Lung microvascular endothelial cell (primary cell): ENCODE data around the gene TMA7. TPM values are rescaled to one million over a fixed set of nuclear protein-coding genes. Genes with fewer than 3 reads are reported as not detected.
"Not testable (repeated sequence)": the region's sequence is repeated elsewhere in the genome, so short reads cannot be mapped to it uniquely, and the experiment has no call there.

Experiments used
- DNase-seq, 2 donors: peaks; one replicate each; pipeline versions ENCODE4 v3.0.0 to v3.0.0-alpha.2; 2010; ENCODE audit warnings: low read depth in 2 of 2
- total RNA-seq: library from RNA; depleted of rRNA; stranded (reverse); fragments of >200 nt; gene quantifications from 2 replicates; pipeline ENCODE4 v1.2.1, GENCODE V29; 2014

Gene TMA7
- total RNA-seq, 1 donor from 2014 or later: 246 TPM

DNA sequence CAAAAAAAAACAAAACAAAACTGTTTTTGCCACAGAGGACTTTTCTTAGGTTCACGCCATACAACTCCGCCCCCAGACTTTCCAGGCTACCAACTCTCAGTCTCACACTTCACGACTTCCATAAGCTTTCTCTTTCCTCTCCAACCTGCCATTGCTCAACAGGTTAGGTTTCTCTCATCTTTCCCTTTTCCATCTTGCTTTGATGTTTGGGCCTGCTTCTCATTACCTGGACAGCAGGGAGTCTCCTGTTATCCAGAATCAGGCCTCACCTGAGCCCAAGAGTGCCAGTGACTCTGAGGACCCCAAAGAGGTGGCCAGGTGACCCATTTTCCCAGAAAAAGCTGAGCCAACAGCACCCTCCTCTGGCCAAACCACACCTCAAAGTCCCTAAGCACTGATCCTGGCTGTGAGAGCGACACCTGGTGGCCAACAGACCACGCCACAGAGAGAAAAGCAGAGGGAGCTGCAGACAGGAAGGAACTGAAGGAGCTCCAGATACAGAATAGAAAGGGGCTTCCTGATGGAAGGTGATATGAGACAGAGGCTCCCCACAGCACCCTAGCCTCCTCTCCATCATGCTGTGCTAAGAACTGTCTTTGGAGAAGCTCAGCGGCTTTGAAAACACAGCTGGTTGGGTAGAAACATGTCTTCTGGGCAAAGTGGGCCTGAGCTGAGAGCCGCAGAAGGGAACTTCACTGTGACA lies 4.1 kb upstream of the TMA7 start:
- peak; percentile 86 to 92 for DNase-seq

DNA sequence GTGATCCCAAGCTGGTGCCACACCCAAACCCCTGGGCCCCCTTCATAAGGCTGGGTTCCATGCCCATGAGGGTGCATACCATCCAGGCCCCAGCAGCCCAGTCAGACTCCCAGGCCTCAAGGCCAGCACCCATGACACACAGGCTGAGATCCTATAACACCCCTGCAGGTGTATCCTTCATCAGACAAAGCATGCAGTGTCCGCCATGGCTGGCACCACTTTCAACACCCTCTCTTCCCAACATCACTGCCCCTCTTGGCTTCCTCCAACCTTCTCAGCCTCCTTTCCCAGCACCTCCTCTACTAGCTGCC lies 3.6 kb upstream of the TMA7 start:
- no peak for DNase-seq

- DNase-seq: no peak
Observed at GRCh38 chr3:48436855-48437254, 3.2 kb upstream of the TMA7 start.

DNA sequence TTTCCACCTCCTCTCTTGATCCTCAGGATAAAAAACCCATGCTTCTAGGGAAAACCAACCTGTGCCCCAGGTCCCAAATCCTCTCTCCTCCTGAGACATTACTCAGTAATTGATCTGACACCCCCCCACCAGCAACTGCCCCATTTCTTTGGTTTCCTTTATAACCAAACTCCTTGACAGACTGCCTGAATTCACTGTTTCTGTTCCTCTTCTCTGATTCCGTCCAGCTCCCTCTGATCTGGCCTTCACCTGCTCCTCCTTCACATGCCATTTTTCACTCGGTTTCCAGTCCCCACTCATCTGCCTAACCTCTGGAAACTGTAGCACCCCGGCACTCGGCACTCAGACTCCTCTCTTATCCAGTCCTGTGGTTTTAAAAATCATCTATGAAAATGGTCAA lies 2.2 kb upstream of the TMA7 start:
- DNase-seq: no peak

DNA sequence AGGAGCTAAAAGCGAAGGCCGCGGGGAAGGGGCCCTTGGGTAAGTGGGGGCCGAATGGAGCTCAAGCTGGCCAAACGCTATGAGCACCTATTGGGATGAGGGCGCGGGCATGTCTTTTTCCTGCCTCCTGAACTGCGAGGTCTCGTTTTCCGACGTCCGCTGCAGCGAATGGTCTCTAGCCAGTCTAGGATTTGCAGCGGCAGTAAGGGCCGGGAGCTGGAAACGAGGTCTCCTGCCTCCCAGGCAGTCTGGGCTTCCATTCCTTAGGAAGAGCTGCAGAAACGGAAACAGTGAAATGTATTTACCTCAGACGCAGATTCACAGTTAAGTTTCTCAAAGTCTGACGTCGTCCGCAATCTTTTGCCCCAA lies 517 bp downstream of the TMA7 start:
- DNase-seq: peak; percentile 37 to 57

GRCh38 chr3:48441940-48442339 lies 1.9 kb downstream of the TMA7 start:
- DNase-seq: no peak

DNA sequence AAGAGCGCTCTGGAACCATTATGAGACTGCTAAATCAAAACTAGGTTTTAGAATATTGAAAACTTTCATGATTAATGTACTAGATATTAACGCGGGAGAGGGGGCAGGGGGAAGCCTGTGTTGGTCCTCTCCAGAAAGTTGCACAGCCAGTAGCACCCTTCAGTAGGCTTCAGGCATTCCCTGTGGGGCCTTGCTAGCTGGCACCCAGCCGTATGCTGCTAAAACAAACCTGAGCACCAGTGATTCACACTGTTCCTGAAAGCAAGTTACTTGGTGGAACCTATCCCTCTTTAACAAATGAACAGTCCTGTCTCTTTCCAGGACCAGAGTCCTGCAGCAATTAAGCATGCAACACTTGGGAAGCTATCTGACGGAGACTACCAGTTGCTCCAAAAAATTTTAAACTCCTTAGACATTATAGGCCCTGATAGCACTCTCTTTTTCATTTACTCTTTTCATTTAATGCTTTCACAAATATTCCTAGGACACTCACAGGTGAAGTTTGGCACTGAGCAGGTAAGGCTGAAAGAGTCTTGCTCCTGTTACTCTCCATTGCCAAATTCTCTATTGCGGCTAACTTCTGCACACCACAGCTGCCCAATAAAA lies 5.3 kb downstream of the TMA7 start:
- DNase-seq: no peak

- DNase-seq: no peak
Observed at GRCh38 chr3:48446043-48446424, 6.0 kb downstream of the TMA7 start.

DNA sequence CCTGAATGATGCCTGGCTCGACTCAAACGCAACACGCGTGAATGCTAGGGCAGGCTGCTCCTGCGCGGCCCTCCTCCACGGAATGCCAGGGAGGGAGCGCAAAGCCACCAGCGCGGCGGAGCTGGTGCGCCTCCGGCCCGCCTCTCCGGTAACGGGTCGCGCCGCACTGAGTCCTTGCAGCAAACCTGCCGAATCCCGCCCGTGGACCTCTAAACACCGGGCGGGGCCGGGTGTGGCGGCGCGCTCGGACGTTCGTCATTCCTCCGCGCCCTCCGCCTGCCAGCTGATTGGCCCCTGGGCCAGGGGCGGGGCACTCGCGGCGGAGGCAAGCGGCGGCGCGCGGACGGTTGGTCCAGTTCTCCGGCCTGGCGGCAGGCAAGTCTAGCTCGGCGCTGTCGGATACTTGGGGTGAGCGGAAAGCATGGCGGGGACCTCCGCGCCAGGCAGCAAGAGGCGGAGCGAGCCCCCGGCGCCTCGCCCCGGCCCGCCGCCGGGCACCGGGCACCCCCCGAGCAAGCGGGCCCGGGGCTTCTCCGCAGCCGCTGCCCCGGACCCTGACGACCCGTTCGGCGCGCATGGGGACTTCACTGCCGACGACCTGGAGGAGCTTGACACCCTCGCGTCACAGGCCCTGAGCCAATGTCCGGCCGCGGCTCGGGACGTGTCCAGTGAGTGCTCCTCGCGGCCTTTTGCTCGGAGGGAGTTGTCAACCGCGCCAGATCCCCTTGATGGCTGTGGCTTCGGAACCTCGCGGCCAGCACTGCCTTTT lies 6.6 kb downstream of the TMA7 start, which contains the start of gene ATRIP:
Gene ATRIP, plus strand, starts transcription at position 313 of the 769 bp plus-strand sequence. Its CDS starts 109 bp downstream, at position 422.
- DNase-seq: peak; percentile 91 to 92

DNA sequence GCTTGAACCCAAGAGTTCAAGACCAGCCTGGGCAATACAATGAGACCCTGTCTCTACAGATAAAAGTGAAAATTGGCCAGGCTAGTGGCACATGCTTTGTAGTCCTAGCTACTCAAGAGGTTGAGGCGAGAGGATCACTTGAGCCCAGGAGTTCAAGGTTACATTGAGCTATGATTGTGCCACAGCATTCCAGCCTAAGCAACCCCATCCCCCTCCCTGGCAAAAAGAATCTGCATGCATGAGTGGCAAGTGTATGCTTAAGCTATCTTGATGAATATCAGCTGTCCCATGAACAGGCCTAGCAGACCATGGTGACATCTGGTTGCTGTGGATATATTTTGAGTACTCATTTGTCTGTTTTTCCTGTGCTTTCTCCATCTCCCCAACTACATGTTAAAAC lies 11.2 kb downstream of the TMA7 start:
- no peak for DNase-seq

- DNase-seq: no peak
Observed at GRCh38 chr3:48456456-48456855, 16.4 kb downstream of the TMA7 start.

DNA sequence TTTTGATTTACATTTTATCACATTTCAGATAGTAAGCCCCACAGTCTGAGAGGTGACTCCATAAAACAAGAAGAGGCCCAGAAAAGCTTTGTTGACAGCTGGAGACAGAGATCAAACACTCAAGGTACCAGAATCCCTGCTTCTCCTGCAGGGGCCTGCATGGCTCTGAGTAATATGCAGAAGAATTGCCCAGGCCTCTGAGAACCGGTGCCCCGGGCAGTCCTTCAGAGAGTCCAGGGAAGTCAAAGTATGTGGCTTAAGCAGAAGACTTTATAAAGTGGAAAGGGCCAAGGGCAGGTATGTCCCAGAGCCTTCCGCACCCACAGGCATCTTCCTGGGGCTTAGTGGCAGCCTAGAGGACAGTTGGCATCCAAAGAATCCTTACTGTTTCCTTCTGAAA lies 19.3 kb downstream of the TMA7 start:
- DNase-seq: no peak

- DNase-seq: no peak
Observed at GRCh38 chr3:48459773-48460516, 19.9 kb downstream of the TMA7 start.

- DNase-seq: no peak
Observed at GRCh38 chr3:48460517-48460902, 20.5 kb downstream of the TMA7 start.

- DNase-seq: not testable (repeated sequence)
Observed at GRCh38 chr3:48461767-48462166, 21.7 kb downstream of the TMA7 start.

DNA sequence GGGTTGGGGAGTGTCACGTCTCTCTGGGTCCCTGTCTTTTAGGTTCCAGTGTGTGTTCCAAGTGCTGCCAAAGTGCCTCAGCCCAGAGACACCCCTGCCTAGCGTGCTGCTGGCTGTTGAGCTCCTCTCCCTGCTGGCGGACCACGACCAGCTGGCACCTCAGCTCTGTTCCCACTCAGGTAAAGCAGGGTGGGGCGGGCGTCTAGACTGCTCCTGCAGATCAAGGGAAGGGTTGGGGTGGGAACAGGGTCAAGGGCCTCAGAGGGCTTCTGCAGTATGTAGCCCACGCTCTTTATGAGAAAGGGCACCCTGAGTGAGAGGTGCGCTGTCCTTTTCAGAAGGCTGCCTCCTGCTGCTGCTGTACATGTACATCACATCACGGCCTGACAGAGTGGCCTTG lies 23.6 kb downstream of the TMA7 start:
- DNase-seq: no peak

DNA sequence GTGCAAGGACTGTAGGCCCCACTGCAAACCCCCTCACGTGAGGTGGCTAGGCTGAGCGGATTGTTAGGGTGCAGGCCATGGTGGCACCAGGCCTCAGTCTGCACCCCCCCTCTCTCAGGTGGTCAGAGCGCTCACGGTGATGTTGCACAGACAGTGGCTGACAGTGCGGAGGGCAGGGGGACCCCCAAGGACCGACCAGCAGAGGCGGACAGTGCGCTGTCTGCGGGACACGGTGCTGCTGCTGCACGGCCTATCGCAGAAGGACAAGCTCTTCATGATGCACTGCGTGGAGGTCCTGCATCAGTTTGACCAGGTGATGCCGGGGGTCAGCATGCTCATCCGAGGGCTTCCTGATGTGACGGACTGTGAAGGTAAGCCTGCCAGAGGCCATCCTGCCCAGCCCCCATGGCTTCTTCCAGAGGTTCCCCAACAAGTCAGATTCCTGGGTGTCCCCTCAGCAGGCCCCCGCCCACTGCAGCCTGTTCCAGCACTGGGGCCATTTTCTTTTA lies 24.7 kb downstream of the TMA7 start:
- DNase-seq: no peak

- no peak for DNase-seq
Observed at GRCh38 chr3:48465237-48465530, 25.1 kb downstream of the TMA7 start.

GRCh38 chr3:48465531-48466378 lies 25.7 kb downstream of the TMA7 start:
- DNase-seq: peak; percentile 100

DNA sequence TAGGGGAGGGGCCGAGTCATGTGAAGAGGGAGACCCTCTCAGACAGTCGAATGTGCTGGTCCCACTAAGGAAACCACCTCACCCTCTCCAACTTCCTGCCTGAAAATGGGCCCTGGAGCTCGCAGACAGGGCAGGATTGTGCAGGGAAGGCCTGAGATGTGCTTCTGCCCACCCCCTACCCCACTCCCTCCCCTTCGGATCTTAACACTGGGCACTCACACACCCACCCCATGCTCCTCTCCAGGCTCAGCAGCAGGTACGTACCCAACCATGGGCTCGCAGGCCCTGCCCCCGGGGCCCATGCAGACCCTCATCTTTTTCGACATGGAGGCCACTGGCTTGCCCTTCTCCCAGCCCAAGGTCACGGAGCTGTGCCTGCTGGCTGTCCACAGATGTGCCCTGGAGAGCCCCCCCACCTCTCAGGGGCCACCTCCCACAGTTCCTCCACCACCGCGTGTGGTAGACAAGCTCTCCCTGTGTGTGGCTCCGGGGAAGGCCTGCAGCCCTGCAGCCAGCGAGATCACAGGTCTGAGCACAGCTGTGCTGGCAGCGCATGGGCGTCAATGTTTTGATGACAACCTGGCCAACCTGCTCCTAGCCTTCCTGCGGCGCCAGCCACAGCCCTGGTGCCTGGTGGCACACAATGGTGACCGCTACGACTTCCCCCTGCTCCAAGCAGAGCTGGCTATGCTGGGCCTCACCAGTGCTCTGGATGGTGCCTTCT lies 26.5 kb downstream of the TMA7 start:
- DNase-seq: peak; percentile 30 to 59

GRCh38 chr3:48467110-48467454 lies 27.0 kb downstream of the TMA7 start:
- DNase-seq: no peak
